ACC112 (cell line): ENCODE measurements around the gene KLK3.

Experiments
- H2AFZ ChIP-seq: fragments of 200-600 bp; sonication (generic); one replicate; pipeline ENCODE4 v1.6.0; 2017; ENCODE audit warnings: antibody characterized with exemption, low read length; ENCODE audit not compliant: unreplicated experiment
- H3K27ac ChIP-seq: fragments of 200-600 bp; sonication (generic); 2 replicates; pipeline ENCODE4 v1.5.1; 2014; ENCODE audit warnings: low read depth, mild to moderate bottlenecking, antibody characterized with exemption, low read length, moderate library complexity
- H3K27me3 ChIP-seq: fragments of 200-600 bp; sonication (generic); 2 replicates; pipeline ENCODE4 v1.6.1; 2014; ENCODE audit warnings: mild to moderate bottlenecking, antibody characterized with exemption, low read length, moderate library complexity, mixed read lengths; ENCODE audit not compliant: insufficient read depth
- H3K36me3 ChIP-seq: fragments of 200-600 bp; sonication (generic); 2 replicates; pipeline ENCODE4 v1.6.1; 2016; ENCODE audit warnings: mild to moderate bottlenecking, antibody characterized with exemption, low read length, moderate library complexity, mixed read lengths; ENCODE audit not compliant: insufficient read depth
- H3K4me1 ChIP-seq: fragments of 200-600 bp; sonication (generic); one replicate; pipeline ENCODE4 v1.6.1; 2016; ENCODE audit warnings: low read length, mixed read lengths; ENCODE audit not compliant: insufficient read depth, unreplicated experiment, control insufficient read depth
- H3K4me3 ChIP-seq: fragments of 200-600 bp; sonication (generic); 2 replicates; pipeline ENCODE4 v1.5.1; 2014; ENCODE audit warnings: mild to moderate bottlenecking, low read depth, low read length
- H3K79me2 ChIP-seq: fragments of 200-600 bp; sonication (generic); one replicate; pipeline ENCODE4 v1.6.0; 2016; ENCODE audit warnings: low read length; ENCODE audit not compliant: control insufficient read depth, unreplicated experiment, insufficient read depth

KLK3 gene

GRCh38 chr19:50869479-50869878 lies 14.8 kb downstream of the KLK3 start:
- Histone ChIP-seq H3K36me3 (no peaks in the 10 kb centered on the region), H3K27me3 (peaks cover 89% of the 10 kb centered on the region)

GRCh38 chr19:50870417-50871089 lies 15.8 kb downstream of the KLK3 start:
- Histone ChIP-seq H3K79me2 (no peaks in the 10 kb centered on the region), H2AFZ (no peak overlapping the region), H3K27me3 (peaks cover 92% of the 10 kb centered on the region), H3K4me3 (no peak overlapping the region), H3K27ac (no peak overlapping the region), H3K36me3 (no peaks in the 10 kb centered on the region), H3K4me1 (no peaks in the 10 kb centered on the region)

More at GRCh38 chr19:50869479-50869878, 14.8 kb downstream of the KLK3 start:
- Histone ChIP-seq H3K79me2 (no peaks in the 10 kb centered on the region), H3K27ac (no peak overlapping the region), H2AFZ (no peak overlapping the region), H3K4me1 (no peaks in the 10 kb centered on the region), H3K4me3 (no peak overlapping the region)

- Histone ChIP-seq H3K79me2 (no peaks in the 10 kb centered on the region), H2AFZ (no peak within 1 kb of the TSS), H3K36me3 (no peaks in the 10 kb centered on the region), H3K27me3 (peaks cover 84% of the 10 kb centered on the region), H3K4me3 (no peak within 1 kb of the TSS), H3K4me1 (no peaks in the 10 kb centered on the region), H3K27ac (no peak within 1 kb of the TSS)
Measured at GRCh38 chr19:50873056-50873455, 18.3 kb downstream of the KLK3 start, which contains the start of gene KLK2. Gene KLK2 (plus strand): TSS chr19:50873439. CDS start chr19:50873474, 35 bp downstream.

- Histone ChIP-seq H2AFZ (no peak overlapping the region), H3K36me3 (no peaks in the 10 kb centered on the region), H3K27ac (no peak overlapping the region), H3K27me3 (peaks cover 80% of the 10 kb centered on the region), H3K79me2 (no peaks in the 10 kb centered on the region), H3K4me1 (no peaks in the 10 kb centered on the region), H3K4me3 (no peak overlapping the region)
Measured at GRCh38 chr19:50874211-50874610, 19.5 kb downstream of the KLK3 start.

- H3K27me3 ChIP-seq: peaks cover 79% of the 10 kb centered on the region
- no peak overlapping the region for H3K4me3 ChIP-seq
- H3K36me3 ChIP-seq: no peaks in the 10 kb centered on the region
- H2AFZ ChIP-seq: no peak overlapping the region
- H3K27ac ChIP-seq: no peak overlapping the region
- no peaks in the 10 kb centered on the region for H3K79me2 ChIP-seq
- H3K4me1 ChIP-seq: no peaks in the 10 kb centered on the region
Measured at GRCh38 chr19:50875795-50876422, 21.2 kb downstream of the KLK3 start.

GRCh38 chr19:50876456-50876855 lies 21.7 kb downstream of the KLK3 start:
- Histone ChIP-seq H3K36me3 (no peaks in the 10 kb centered on the region), H3K79me2 (no peaks in the 10 kb centered on the region), H3K4me3 (no peak overlapping the region), H3K27me3 (peaks cover 75% of the 10 kb centered on the region), H3K27ac (no peak overlapping the region), H2AFZ (no peak overlapping the region), H3K4me1 (no peaks in the 10 kb centered on the region)

GRCh38 chr19:50877338-50877737 lies 22.6 kb downstream of the KLK3 start:
- H3K27me3 ChIP-seq: peaks cover 77% of the 10 kb centered on the region

GRCh38 chr19:50878851-50879250 lies 24.1 kb downstream of the KLK3 start:
- no peaks in the 10 kb centered on the region for H3K79me2 ChIP-seq
- no peak overlapping the region for H3K4me3 ChIP-seq
- no peaks in the 10 kb centered on the region for H3K4me1 ChIP-seq
- H2AFZ ChIP-seq: no peak overlapping the region
- H3K27ac ChIP-seq: no peak overlapping the region
- peaks cover 76% of the 10 kb centered on the region for H3K27me3 ChIP-seq
- no peaks in the 10 kb centered on the region for H3K36me3 ChIP-seq

More at GRCh38 chr19:50877338-50877737, 22.6 kb downstream of the KLK3 start:
- H3K36me3 ChIP-seq: no peaks in the 10 kb centered on the region
- no peak overlapping the region for H3K4me3 ChIP-seq
- H3K27ac ChIP-seq: no peak overlapping the region
- H3K79me2 ChIP-seq: no peaks in the 10 kb centered on the region
- H2AFZ ChIP-seq: no peak overlapping the region
- H3K4me1 ChIP-seq: no peaks in the 10 kb centered on the region

GRCh38 chr19:50880241-50880640 lies 25.5 kb downstream of the KLK3 start:
- H2AFZ ChIP-seq: no peak overlapping the region
- no peaks in the 10 kb centered on the region for H3K36me3 ChIP-seq
- no peak overlapping the region for H3K4me3 ChIP-seq
- H3K79me2 ChIP-seq: no peaks in the 10 kb centered on the region
- H3K4me1 ChIP-seq: no peaks in the 10 kb centered on the region
- H3K27ac ChIP-seq: no peak overlapping the region
- peaks cover 70% of the 10 kb centered on the region for H3K27me3 ChIP-seq

- peaks cover 60% of the 10 kb centered on the region for H3K27me3 ChIP-seq
- H3K27ac ChIP-seq: no peak overlapping the region
- H3K36me3 ChIP-seq: no peaks in the 10 kb centered on the region
- H3K79me2 ChIP-seq: no peaks in the 10 kb centered on the region
- H3K4me3 ChIP-seq: no peak overlapping the region
- H3K4me1 ChIP-seq: no peaks in the 10 kb centered on the region
- no peak overlapping the region for H2AFZ ChIP-seq
Measured at GRCh38 chr19:50882188-50882587, 27.5 kb downstream of the KLK3 start.

GRCh38 chr19:50889638-50890037 lies 34.9 kb downstream of the KLK3 start:
- Histone ChIP-seq H2AFZ (no peak overlapping the region), H3K27me3 (peaks cover 27% of the 10 kb centered on the region), H3K36me3 (no peaks in the 10 kb centered on the region), H3K4me3 (no peak overlapping the region), H3K4me1 (no peaks in the 10 kb centered on the region), H3K79me2 (no peaks in the 10 kb centered on the region), H3K27ac (no peak overlapping the region)
